ENCODE data around the gene HELB.

- TF ChIP-seq TAF1 (IDR thresholded peaks at IDR 0.05; ENCODE audit: low read depth, low read length) = no peak
- TF ChIP-seq POLR2AphosphoS5 (IDR thresholded peaks at IDR 0.05; ENCODE audit: low read depth, low read length) = no peak
- TF ChIP-seq POLR2A (IDR thresholded peaks at IDR 0.05; ENCODE audit: low read depth, low read length) = no peak
- no peak for TF ChIP-seq SPI1 (IDR thresholded peaks at IDR 0.05; ENCODE audit: low read depth, low read length)
- no peak for TF ChIP-seq PAX5 (IDR thresholded peaks at IDR 0.05; ENCODE audit: insufficient read depth, low read length, severe bottlenecking)
These were observed 21.7 kb upstream of the HELB start for GRCh38 chr12:66280561-66280960.

All from GM12891 (cell line).